GM12878 (cell line): ENCODE results near the gene CLCNKB. TPM values are rescaled to one million over a fixed set of nuclear protein-coding genes. Genes with fewer than 3 reads are reported as not detected.

Experiments used
- ATAC-seq: fragments of 200-7000 bp; cut with Tn5 transposase; 3 replicates; pipeline ENCODE4 v1.9.1; 2020; ENCODE audit warnings: mild to moderate bottlenecking, moderate library complexity
- BruUV-seq: library from RNA; stranded (reverse); fragments of 400-500 nt; replicated peaks from 2 replicates; lab custom pipeline; 2021; lab: Mats Ljungman, UMichigan
- CTCF ChIA-PET: fragments of 300-600 bp; sonication (Branson Sonifier 250); formaldehyde crosslinking; extraction: SDS; loops from one replicate; lab custom pipeline; 2021; ENCODE audit warnings: inconsistent platforms; lab: Yijun Ruan, JAX
- POLR2A ChIA-PET: fragments of 350-600 bp; formaldehyde crosslinking; extraction: SDS; loops from one replicate; lab custom pipeline; 2021; ENCODE audit warnings: inconsistent platforms; lab: Charles Lee
- RAD21 ChIA-PET: fragments of 300-600 bp; sonication (Branson Sonifier 250); formaldehyde crosslinking; loops from one replicate; lab custom pipeline; 2023; ENCODE audit warnings: antibody characterized with exemption; ENCODE audit not compliant: unreplicated experiment; lab: Charles Lee
- SMC1A ChIA-PET: fragments of 300-600 bp; sonication (Branson Sonifier 250); formaldehyde crosslinking; loops from one replicate; lab custom pipeline; 2023; ENCODE audit not compliant: unreplicated experiment, uncharacterized antibody; lab: Charles Lee
- DNase-seq: peaks from one replicate; pipeline ENCODE4 v3.0.0-alpha.2; 2011; ENCODE audit warnings: low read depth, low spot score
- FAIRE-seq: peaks from 3 replicates; lab custom pipeline; 2011; peaks lifted over from hg19 to GRCh38; lab: Jason Lieb, UNC
- H2AFZ ChIP-seq: 2 replicates; pipeline ENCODE4 v1.6.0; 2011; ENCODE audit warnings: low read depth, low read length, control low read depth; ENCODE audit not compliant: control insufficient read depth
- H3K27ac ChIP-seq: 2 replicates; pipeline ENCODE4 v1.5.1; 2011; ENCODE audit warnings: control low read depth; ENCODE audit not compliant: control insufficient read depth, insufficient read depth
- H3K27me3 ChIP-seq, 2 experiments: replicated peaks in 1 of 2; 2 replicates each; pipeline versions ENCODE4 v1.6.0 to v1.6.1; 2011; ENCODE audit warnings: low read length in 1 of 2; ENCODE audit not compliant: control insufficient read depth in 2 of 2, insufficient read depth in 2 of 2
- H3K36me3 ChIP-seq, 2 experiments: 2 replicates each; pipeline ENCODE4 v1.5.1; 2011; ENCODE audit warnings: low read length in 1 of 2; ENCODE audit not compliant: control insufficient read depth in 2 of 2, insufficient read depth in 2 of 2
- H3K4me1 ChIP-seq: 2 replicates; pipeline ENCODE4 v1.6.1; 2011; ENCODE audit warnings: mild to moderate bottlenecking, low read length, moderate library complexity, mixed read lengths; ENCODE audit not compliant: control insufficient read depth, insufficient read depth
- H3K4me2 ChIP-seq: 2 replicates; pipeline ENCODE4 v1.6.0; 2011; ENCODE audit warnings: control low read depth; ENCODE audit not compliant: control insufficient read depth, insufficient read depth
- H3K4me3 ChIP-seq: fragments of 200-600 bp; sonication (generic); 2 replicates; pipeline ENCODE4 v1.5.1; 2016
- H3K79me2 ChIP-seq: 2 replicates; pipeline ENCODE4 v1.6.0; 2011; ENCODE audit warnings: low read length; ENCODE audit not compliant: control insufficient read depth, insufficient read depth
- H3K9ac ChIP-seq: 2 replicates; pipeline ENCODE4 v1.8.0; 2011; ENCODE audit warnings: low read length, control low read depth, mixed read lengths; ENCODE audit not compliant: control insufficient read depth, insufficient read depth
- H3K9me3 ChIP-seq: replicated peaks from 3 replicates; pipeline ENCODE4 v1.5.1; 2011; ENCODE audit warnings: mild to moderate bottlenecking, low read length; ENCODE audit not compliant: control insufficient read depth, insufficient read depth
- H4K20me1 ChIP-seq: 2 replicates; pipeline ENCODE4 v1.6.0; 2011; ENCODE audit not compliant: control insufficient read depth, insufficient read depth
- BMI1 ChIP-seq: fragments of 450-650 bp; IDR thresholded peaks from 2 replicates; pipeline ENCODE4 v1.6.1; 2016; ENCODE audit warnings: mild to moderate bottlenecking, moderate library complexity, borderline replicate concordance
- FOXK2 ChIP-seq: fragments of 450-650 bp; IDR thresholded peaks from 2 replicates; pipeline ENCODE4 v1.6.1; 2017; ENCODE audit warnings: mild to moderate bottlenecking, moderate library complexity
- IKZF2 ChIP-seq, 2 experiments: fragments of 450-650 bp; IDR thresholded peaks; 2 replicates each; pipeline ENCODE4 v1.6.1; 2017; ENCODE audit warnings: mild to moderate bottlenecking in 2 of 2, moderate library complexity in 2 of 2
- LARP7 ChIP-seq: fragments of 450-650 bp; IDR thresholded peaks from 2 replicates; pipeline ENCODE4 v1.6.1; 2017; ENCODE audit warnings: mild to moderate bottlenecking
- RAD51 ChIP-seq: fragments of 450-650 bp; IDR thresholded peaks from 2 replicates; pipeline ENCODE4 v1.6.1; 2016; ENCODE audit warnings: moderate library complexity, mild to moderate bottlenecking, inconsistent platforms
- RCOR1 ChIP-seq: conservative IDR thresholded peaks from 2 replicates; pipeline ENCODE4 v1.6.1; 2012; ENCODE audit warnings: low read depth, low read length, improper control_type of control experiment
- TCF12 ChIP-seq: IDR thresholded peaks from 2 replicates; pipeline ENCODE4 v1.6.1; 2011; ENCODE audit warnings: low read depth, mild to moderate bottlenecking, low read length
- ZNF207 ChIP-seq: fragments of 450-650 bp; IDR thresholded peaks from 2 replicates; pipeline ENCODE4 v1.6.1; 2014; ENCODE audit warnings: antibody characterized with exemption, mild to moderate bottlenecking, borderline replicate concordance
- WGBS: methylation state at CpG from one replicate; pipeline ENCODE4 v1.1.6; 2016; ENCODE audit warnings: low lambda C conversion rate; ENCODE audit not compliant: insufficient replicate concordance, insufficient coverage; ENCODE audit errors: missing lambda C conversion rate; 5-methylcytosine and 5-hydroxymethylcytosine counted together
- in situ Hi-C: fragments of 300-500 bp; cut with MboI; formaldehyde crosslinking; loops from 9 replicates; pipeline ENCODE4 v1.14.3; 2018; ENCODE audit warnings: mixed read lengths
- intact Hi-C: fragments of 100-400 bp; cut with micrococcal nuclease; formaldehyde crosslinking; loops from one replicate; pipeline ENCODE4 v1.14.2; 2022; ENCODE audit not compliant: unreplicated experiment
- polyA plus RNA-seq, 11 experiments: library from polyadenylated mRNA; depleted of rRNA in 4 of 11; unstranded in 6 of 11; stranded (reverse) in 5 of 11; fragments of >200 nt; fragmentation: Nextera tagmentation in 4 of 11; fragmentation: Illumina TruSeq in 1 of 11; extraction: Ambion mirVana in 4 of 11; extraction: Trizol in 1 of 11; gene quantifications; 1 replicate in 1 of 11; 2 replicates in 10 of 11; pipeline versions ENCODE4 v1.2.1 to v1.2.3, GENCODE V29; 2011 to 2016; ENCODE audit warnings: inconsistent platforms in 2 of 11, missing spikeins in 2 of 11, low read depth in 1 of 11
- total RNA-seq, 4 experiments: library from RNA; depleted of rRNA in 3 of 4; stranded (reverse); fragments of >200 nt in 3 of 4; fragmentation: Illumina TruSeq in 1 of 4; extraction: Trizol in 1 of 4; gene quantifications; 2 replicates each; pipeline versions ENCODE4 v1.2.1 to v1.2.3, GENCODE V29; 2013 to 2021
- TF ChIP-seq, protein P1 (sequence below): fragments of 450-650 bp; IDR thresholded peaks from 2 replicates; pipeline ENCODE4 v1.6.1; 2016; ENCODE audit warnings: mild to moderate bottlenecking

CLCNKB gene
- total and polyA plus RNA-seq, 10 of the 15 experiments (the other 5 are each of a cell fraction or from before 2014, with no cell fraction given) = 0.05 TPM; not detected in 9

- H3K27me3 ChIP-seq = no peaks in the 10 kb centered on the region
- in situ Hi-C loops = loop anchor here (5.0 kb wide), 1 partner anchor 101 kb away; no protein-coding TSS in a partner anchor
Measured at GRCh38 chr1:16081636-16082035, 38.1 kb downstream of the CLCNKB start.

More at GRCh38 chr1:16081636-16082035, 38.1 kb downstream of the CLCNKB start:
- no peak for ATAC-seq
- H3K4me1 ChIP-seq = peaks cover 8% of the 10 kb centered on the region
- no peak for TF ChIP-seq LARP7
- TF ChIP-seq IKZF2 (IDR thresholded peaks at IDR 0.05) = no peak
- TF ChIP-seq BMI1 = no peak
- no peak for TF ChIP-seq TCF12
- no peak for TF ChIP-seq FOXK2
- no peak for TF ChIP-seq ZNF207
- no peak for TF ChIP-seq RAD51
- TF ChIP-seq, protein P1, sequence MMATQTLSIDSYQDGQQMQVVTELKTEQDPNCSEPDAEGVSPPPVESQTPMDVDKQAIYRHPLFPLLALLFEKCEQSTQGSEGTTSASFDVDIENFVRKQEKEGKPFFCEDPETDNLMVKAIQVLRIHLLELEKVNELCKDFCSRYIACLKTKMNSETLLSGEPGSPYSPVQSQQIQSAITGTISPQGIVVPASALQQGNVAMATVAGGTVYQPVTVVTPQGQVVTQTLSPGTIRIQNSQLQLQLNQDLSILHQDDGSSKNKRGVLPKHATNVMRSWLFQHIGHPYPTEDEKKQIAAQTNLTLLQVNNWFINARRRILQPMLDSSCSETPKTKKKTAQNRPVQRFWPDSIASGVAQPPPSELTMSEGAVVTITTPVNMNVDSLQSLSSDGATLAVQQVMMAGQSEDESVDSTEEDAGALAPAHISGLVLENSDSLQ = no peak
- TF ChIP-seq RCOR1 = no peak
- TF ChIP-seq, all 136 proteins: peak for 0
- H3K36me3 ChIP-seq = no peaks in the 10 kb centered on the region
- H3K9me3 ChIP-seq = no peaks in the 10 kb centered on the region
- FAIRE-seq (no peak), DNase-seq (no peak)
- H4K20me1 ChIP-seq = no peaks in the 10 kb centered on the region
- ChIA-PET SMC1A (interaction anchor here (0.7 to 5.1 kb wide), 6 partner anchors 72 to 283 kb away, joined by 3 to 63 read pairs (median 32); no protein-coding TSS in a partner anchor), RAD21 (interaction anchor here (0.5 to 9.7 kb wide), 11 partner anchors 12 to 556 kb away, joined by 3 to 223 read pairs (median 4); partner anchors contain the start of gene CPLANE2), POLR2A (interaction anchor here (0.5 kb wide), 1 partner anchor 105 kb away, joined by 3 read pairs; no protein-coding TSS in a partner anchor), CTCF (interaction anchor here (0.6 to 10.0 kb wide), 19 partner anchors 11 to 535 kb away, joined by 3 to 375 read pairs (median 6); no protein-coding TSS in a partner anchor)
- no peak overlapping the region for H3K4me2 ChIP-seq
- no peak overlapping the region for H3K4me3 ChIP-seq
- H3K9ac ChIP-seq = no peak overlapping the region
- no peak overlapping the region for H3K27ac ChIP-seq
- no peaks in the 10 kb centered on the region for H3K79me2 ChIP-seq
- BruUV-seq = no TSS peak
- intact Hi-C loops = loop anchor here (1.0 kb wide), 1 partner anchor 163 kb away; no protein-coding TSS in a partner anchor
- 34% methylated on average over 9 of the region's 9 CpGs for WGBS
- no peak overlapping the region for H2AFZ ChIP-seq
